Large intestine (tissue), 3 donors: ENCODE measurements around the gene MGST2. TPM values are rescaled to one million over a fixed set of nuclear protein-coding genes. Genes with fewer than 3 reads are reported as not detected.

Experiments
- DNase-seq, 2 donors: peaks; one replicate each; pipeline versions ENCODE4 v3.0.0 to v3.0.0-alpha.2; 2013
- H3K27ac ChIP-seq: one replicate; pipeline ENCODE4 v1.5.1; 2013; ENCODE audit warnings: low read length
- H3K27me3 ChIP-seq: 2 replicates; pipeline ENCODE4 v1.6.1; 2013; ENCODE audit warnings: low read length; ENCODE audit not compliant: control insufficient read depth, insufficient read depth
- H3K36me3 ChIP-seq: 2 replicates; pipeline ENCODE4 v1.6.1; 2013; ENCODE audit warnings: low read length; ENCODE audit not compliant: control insufficient read depth, insufficient read depth
- H3K4me1 ChIP-seq: one replicate; pipeline ENCODE4 v1.6.1; 2013; ENCODE audit warnings: low read length; ENCODE audit not compliant: control insufficient read depth, insufficient read depth
- H3K4me3 ChIP-seq: one replicate; pipeline ENCODE4 v1.5.1; 2013; ENCODE audit warnings: low read length
- H3K9me3 ChIP-seq: one replicate; pipeline ENCODE4 v1.6.1; 2013; ENCODE audit warnings: mild to moderate bottlenecking, low read depth, low read length, moderate library complexity; ENCODE audit not compliant: control insufficient read depth
- WGBS: methylation state at CpG from one replicate; pipeline ENCODE4 v1.1.5; 2013; ENCODE audit warnings: low lambda C conversion rate; ENCODE audit not compliant: insufficient coverage; 5-methylcytosine and 5-hydroxymethylcytosine counted together
- polyA plus RNA-seq: library from polyadenylated mRNA; unstranded; fragments of 120-200 nt; gene quantifications from one replicate; pipeline ENCODE4 v1.2.1, GENCODE V29; 2013

The MGST2 gene
- polyA plus RNA-seq, 1 donor: 126 TPM

DNA sequence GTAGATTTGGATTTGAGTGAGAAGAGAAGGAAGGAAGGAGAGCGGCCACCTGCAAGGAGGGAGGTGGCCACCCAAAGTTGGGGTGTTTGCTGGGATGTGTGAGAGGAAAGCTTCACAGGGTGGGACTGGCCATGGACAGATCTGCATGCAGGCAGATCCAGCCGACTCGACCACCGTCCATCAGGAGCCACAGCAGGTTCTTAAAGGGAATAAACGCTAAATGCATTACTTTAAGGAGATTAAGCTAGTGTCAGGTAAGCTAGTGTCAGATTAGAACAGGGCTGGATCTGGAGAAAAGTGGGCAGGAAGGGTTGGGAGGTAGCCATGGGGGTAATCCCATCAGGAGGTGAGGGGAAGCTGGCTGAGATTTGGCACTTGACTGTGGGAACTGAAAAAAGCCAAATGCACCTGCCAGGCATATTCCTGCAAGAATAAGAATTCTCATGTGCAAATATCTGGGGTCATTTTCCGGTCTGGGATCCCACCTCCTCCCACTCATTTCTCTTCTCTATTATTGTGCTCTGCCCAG, 79.6 kb downstream of the MGST2 start:
- no peak overlapping the region for H3K4me3 ChIP-seq
- H3K27me3 ChIP-seq: no peaks in the 10 kb centered on the region
- H3K36me3 ChIP-seq: no peaks in the 10 kb centered on the region
- no peak for DNase-seq
- H3K27ac ChIP-seq: no peak overlapping the region
- no CpG with 5 or more reads among the region's 6 CpGs for whole genome bisulfite sequencing
- H3K4me1 ChIP-seq: peaks cover 3% of the 10 kb centered on the region
- H3K9me3 ChIP-seq: no peaks in the 10 kb centered on the region

GRCh38 chr4:139746431-139747171, 81.0 kb downstream of the MGST2 start:
- no peaks in the 10 kb centered on the region for H3K9me3 ChIP-seq
- H3K27me3 ChIP-seq: no peaks in the 10 kb centered on the region
- no peak overlapping the region for H3K4me3 ChIP-seq
- H3K27ac ChIP-seq: no peak overlapping the region
- H3K36me3 ChIP-seq: no peaks in the 10 kb centered on the region
- no peaks in the 10 kb centered on the region for H3K4me1 ChIP-seq
- WGBS: no CpG with 5 or more reads among the region's 12 CpGs
- peak in 1 of 2 donors; percentile 24 for DNase-seq

DNA sequence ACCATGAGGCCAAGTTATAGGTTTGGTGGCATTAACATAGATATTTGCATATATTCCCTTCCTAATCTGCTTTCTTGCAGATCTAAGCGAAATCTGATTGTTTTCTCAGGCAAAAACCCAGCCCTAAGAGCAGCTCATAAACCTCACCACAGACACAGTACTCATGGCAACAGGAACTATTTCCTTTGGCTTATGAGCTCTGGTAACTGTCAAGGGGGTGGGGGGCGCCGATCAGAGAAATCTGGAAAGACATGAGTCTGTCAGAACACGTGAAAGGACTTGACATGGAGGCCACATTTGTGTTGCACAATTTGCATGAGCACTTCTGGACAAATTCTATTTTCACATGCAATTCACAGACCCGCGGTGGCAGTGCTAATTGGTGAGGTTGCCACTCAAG, 83.7 kb downstream of the MGST2 start:
- no peaks in the 10 kb centered on the region for H3K4me1 ChIP-seq
- WGBS: no CpG with 5 or more reads among the region's 6 CpGs
- no peaks in the 10 kb centered on the region for H3K27me3 ChIP-seq
- no peak for DNase-seq
- no peaks in the 10 kb centered on the region for H3K36me3 ChIP-seq
- H3K27ac ChIP-seq: no peak overlapping the region
- no peaks in the 10 kb centered on the region for H3K9me3 ChIP-seq
- no peak overlapping the region for H3K4me3 ChIP-seq

GRCh38 chr4:139749835-139750498, 84.3 kb downstream of the MGST2 start:
- WGBS: no CpG with 5 or more reads among the region's 4 CpGs
- H3K4me3 ChIP-seq: no peak overlapping the region
- H3K4me1 ChIP-seq: no peaks in the 10 kb centered on the region
- DNase-seq: no peak
- no peaks in the 10 kb centered on the region for H3K27me3 ChIP-seq
- H3K9me3 ChIP-seq: no peaks in the 10 kb centered on the region
- no peak overlapping the region for H3K27ac ChIP-seq
- H3K36me3 ChIP-seq: no peaks in the 10 kb centered on the region

DNA sequence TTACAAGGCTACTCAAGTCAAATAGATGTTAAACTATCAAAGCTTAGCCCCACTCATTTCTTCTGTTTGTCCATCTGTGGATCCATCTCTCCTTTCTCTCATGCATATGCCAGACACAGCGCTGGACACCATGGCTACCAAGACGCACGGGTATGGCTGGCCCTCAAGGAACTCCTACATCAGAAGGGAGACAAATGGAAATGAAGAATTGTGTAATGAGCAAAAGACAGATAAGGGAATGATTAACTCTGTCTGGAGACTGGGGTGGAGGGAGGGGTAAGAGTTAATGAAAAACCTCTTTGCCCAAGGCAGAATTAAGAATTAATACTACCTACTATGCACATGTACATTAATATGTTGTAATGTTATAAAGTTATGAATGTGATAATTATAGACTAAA, 88.1 kb downstream of the MGST2 start:
- Histone ChIP-seq H3K36me3 (no peaks in the 10 kb centered on the region), H3K4me1 (no peaks in the 10 kb centered on the region), H3K4me3 (no peak overlapping the region), H3K27ac (no peak overlapping the region), H3K27me3 (no peaks in the 10 kb centered on the region), H3K9me3 (no peaks in the 10 kb centered on the region)
- DNase-seq: peak in 1 of 2 donors; percentile 36
- WGBS: no CpG with 5 or more reads among the region's 3 CpGs

Other genes starting within 250 kb of the MGST2 start
- 10.4 TPM for gene RAB33B, start 211.7 kb upstream of the MGST2 start, polyA plus RNA-seq
- gene SETD7, start 109.6 kb upstream of the MGST2 start, polyA plus RNA-seq: 6.1 TPM